Bronchial epithelial cell (primary cell): ENCODE data around the gene TNFRSF19. TPM values are rescaled to one million over a fixed set of nuclear protein-coding genes. Genes with fewer than 3 reads are reported as not detected.

Experiments
- DNase-seq: peaks from one replicate; pipeline ENCODE4 v3.0.0-alpha.2; 2010; ENCODE audit warnings: low read depth
- FAIRE-seq: peaks from 2 replicates; lab custom pipeline; 2011; peaks lifted over from hg19 to GRCh38; lab: Jason Lieb, UNC
- H3K27me3 ChIP-seq: 2 replicates; pipeline ENCODE4 v1.5.1; 2011; ENCODE audit warnings: low read length; ENCODE audit not compliant: control insufficient read depth, insufficient read depth
- H3K36me3 ChIP-seq: 2 replicates; pipeline ENCODE4 v1.5.1; 2011; ENCODE audit warnings: low read length; ENCODE audit not compliant: control insufficient read depth, insufficient read depth
- H3K4me3 ChIP-seq: 2 replicates; pipeline ENCODE4 v1.5.1; 2011; ENCODE audit warnings: mild to moderate bottlenecking, low read depth, low read length, control low read depth
- CTCF ChIP-seq: IDR thresholded peaks from 2 replicates; pipeline ENCODE4 v1.5.1; 2011; ENCODE audit warnings: mild to moderate bottlenecking, moderate library complexity, low read length, control low read depth, inconsistent platforms; ENCODE audit not compliant: insufficient read depth, severe bottlenecking
- total RNA-seq: library from RNA; depleted of rRNA; stranded (reverse); fragments of >200 nt; gene quantifications from 2 replicates; pipeline ENCODE4 v1.2.1, GENCODE V29; 2014

The TNFRSF19 gene
- total RNA-seq, 1 donor from 2014 or later = 1.3 TPM

- H3K4me3 ChIP-seq = no peak overlapping the region
- TF ChIP-seq CTCF = no peak
- H3K36me3 ChIP-seq = no peaks in the 10 kb centered on the region
- no peak for DNase-seq
- H3K27me3 ChIP-seq = no peaks in the 10 kb centered on the region
- FAIRE-seq = no peak
Measured at GRCh38 chr13:23561261-23561660, 9.0 kb upstream of the TNFRSF19 start.

GRCh38 chr13:23563085-23563845, 6.9 kb upstream of the TNFRSF19 start:
- H3K27me3 ChIP-seq = no peaks in the 10 kb centered on the region
- H3K4me3 ChIP-seq = no peak overlapping the region
- no peak for DNase-seq
- H3K36me3 ChIP-seq = no peaks in the 10 kb centered on the region
- TF ChIP-seq CTCF = no peak
- no peak for FAIRE-seq

DNA sequence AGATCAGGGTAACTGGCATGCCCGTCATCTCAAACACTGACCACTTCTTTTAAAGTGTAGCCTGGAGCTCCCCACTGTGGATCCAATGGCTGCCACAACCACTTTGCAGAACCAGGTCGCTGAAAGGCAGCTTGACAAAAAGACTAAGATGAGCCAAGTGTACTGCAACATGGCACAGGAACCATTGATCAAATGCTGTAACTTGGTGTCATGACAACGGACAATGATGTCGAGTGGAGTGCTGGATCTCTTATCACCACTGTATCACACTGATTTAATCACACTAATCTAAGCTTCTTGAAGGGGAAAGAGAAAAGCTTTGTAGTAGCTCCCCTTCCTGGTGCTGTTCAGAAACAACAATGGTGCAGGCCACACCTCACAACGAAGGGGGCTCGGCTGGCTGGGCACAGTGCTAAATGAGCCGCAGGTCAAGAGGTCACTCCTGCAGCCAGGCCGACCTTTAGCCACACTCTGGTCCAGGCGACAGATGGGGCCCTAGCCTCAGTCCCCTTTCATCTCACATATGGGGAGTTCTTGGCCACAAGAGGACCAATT, 2.2 kb upstream of the TNFRSF19 start:
- Histone ChIP-seq H3K4me3 (no peak overlapping the region), H3K36me3 (no peaks in the 10 kb centered on the region), H3K27me3 (no peaks in the 10 kb centered on the region)
- FAIRE-seq (no peak), DNase-seq (no peak)
- no peak for TF ChIP-seq CTCF

DNA sequence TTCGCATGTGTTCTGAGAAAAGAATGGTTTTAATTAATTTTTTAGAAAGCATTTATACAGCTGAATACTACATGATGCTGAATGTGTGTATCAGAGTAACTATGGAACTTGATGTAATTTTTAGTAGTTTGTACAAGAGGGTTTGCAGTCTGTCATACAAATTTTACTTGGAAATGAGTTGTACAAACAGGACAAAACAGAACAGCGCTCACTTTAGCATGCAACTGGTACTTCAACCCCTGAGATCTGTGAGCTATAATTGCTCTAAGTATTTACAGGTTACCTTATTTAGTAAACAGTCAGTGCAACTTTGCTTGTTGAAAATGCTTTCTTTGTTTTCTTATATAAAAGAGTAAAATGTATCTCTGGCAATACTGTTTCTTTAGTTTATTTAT, 706 bp downstream of the TNFRSF19 start:
- no peak for TF ChIP-seq CTCF
- Histone ChIP-seq H3K4me3 (no peak overlapping the region), H3K27me3 (no peaks in the 10 kb centered on the region), H3K36me3 (no peaks in the 10 kb centered on the region)
- DNase-seq (peak; percentile 27), FAIRE-seq (no peak)

DNA sequence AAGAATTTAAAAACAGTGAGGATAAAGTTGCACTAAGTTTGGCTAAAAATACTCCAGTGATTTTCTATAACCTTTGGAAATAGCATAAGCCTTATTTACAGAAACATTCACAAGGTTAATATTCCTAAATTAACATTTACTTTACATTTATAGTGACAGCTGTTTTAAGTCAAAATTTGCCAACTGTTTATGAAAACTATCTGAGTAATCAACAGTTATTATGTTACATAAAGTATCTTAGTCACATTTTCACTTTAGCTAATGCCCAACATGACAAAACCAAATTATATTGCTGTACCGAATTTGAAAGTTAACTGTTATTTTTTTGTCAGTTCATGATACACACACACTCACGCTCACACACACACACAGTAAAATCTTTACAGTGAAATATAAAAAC, 1.2 kb downstream of the TNFRSF19 start:
- Histone ChIP-seq H3K27me3 (no peaks in the 10 kb centered on the region), H3K4me3 (no peak overlapping the region)
- FAIRE-seq = no peak

More for the DNA sequence above, 1.2 kb downstream of the TNFRSF19 start:
- no peak for TF ChIP-seq CTCF
- no peak for DNase-seq
- H3K36me3 ChIP-seq = no peaks in the 10 kb centered on the region
